CD4-positive, alpha-beta T cell treated with Interleukin-15 for 1 hour (primary cell): ENCODE results near the gene CTNNBL1.
"Not testable (repeated sequence)": the region's sequence is repeated elsewhere in the genome, so short reads cannot be mapped to it uniquely, and the experiment has no call there.

Experiments used
- DNase-seq: peaks from one replicate; pipeline ENCODE4 v3.0.0-alpha.2; 2020

The CTNNBL1 gene

GRCh38 chr20:37711994-37712964, 18.4 kb downstream of the CTNNBL1 start:
- no peak for DNase-seq

- no peak for DNase-seq
Observed at GRCh38 chr20:37713396-37713795, 19.6 kb downstream of the CTNNBL1 start.

- DNase-seq = no peak
Observed at GRCh38 chr20:37714978-37715672, 21.3 kb downstream of the CTNNBL1 start.

- no peak for DNase-seq
Observed at GRCh38 chr20:37721751-37722150, 27.9 kb downstream of the CTNNBL1 start.

- DNase-seq = not testable (repeated sequence)
Observed at GRCh38 chr20:37722312-37722711, 28.5 kb downstream of the CTNNBL1 start.

- no peak for DNase-seq
Observed at GRCh38 chr20:37723668-37724067, 29.8 kb downstream of the CTNNBL1 start.

- no peak for DNase-seq
Observed at GRCh38 chr20:37725165-37725564, 31.3 kb downstream of the CTNNBL1 start.

GRCh38 chr20:37725855-37726254, 32.0 kb downstream of the CTNNBL1 start:
- DNase-seq = no peak

- DNase-seq = no peak
Observed at GRCh38 chr20:37726321-37726720, 32.5 kb downstream of the CTNNBL1 start.

GRCh38 chr20:37726971-37727956, 33.4 kb downstream of the CTNNBL1 start:
- no peak for DNase-seq

GRCh38 chr20:37727957-37728634, 34.3 kb downstream of the CTNNBL1 start:
- DNase-seq = no peak

GRCh38 chr20:37728635-37728983, 34.8 kb downstream of the CTNNBL1 start:
- no peak for DNase-seq

- no peak for DNase-seq
Observed at GRCh38 chr20:37729452-37729851, 35.6 kb downstream of the CTNNBL1 start.

- DNase-seq = no peak
Observed at GRCh38 chr20:37729909-37730308, 36.1 kb downstream of the CTNNBL1 start.

- DNase-seq = no peak
Observed at GRCh38 chr20:37733416-37733815, 39.6 kb downstream of the CTNNBL1 start.

- DNase-seq = no peak
Observed at GRCh38 chr20:37734228-37734985, 40.6 kb downstream of the CTNNBL1 start.

- no peak for DNase-seq
Observed at GRCh38 chr20:37735541-37735940, 41.7 kb downstream of the CTNNBL1 start.

- no peak for DNase-seq
Observed at GRCh38 chr20:37736132-37736531, 42.3 kb downstream of the CTNNBL1 start.

- no peak for DNase-seq
Observed at GRCh38 chr20:37737826-37738420, 44.1 kb downstream of the CTNNBL1 start.

- DNase-seq = no peak
Observed at GRCh38 chr20:37741055-37741454, 47.2 kb downstream of the CTNNBL1 start.

GRCh38 chr20:37741570-37741969, 47.7 kb downstream of the CTNNBL1 start:
- no peak for DNase-seq
